Activated CD4-positive, alpha-beta T cell treated with anti-CD3 and anti-CD28 coated beads, Interleukin-2, amount 50 U/mL, for 24 hours (primary cell): ENCODE data around the gene SYNE3.
A peak's percentile ranks its signal among the peaks of the same experiment; 100 is the strongest.
"Not testable (repeated sequence)": the region's sequence is repeated elsewhere in the genome, so short reads cannot be mapped to it uniquely, and the experiment has no call there.

ENCODE experiments used
- DNase-seq, 2 donors: peaks; one replicate each; pipeline ENCODE4 v3.0.0-alpha.2; 2020; ENCODE audit warnings: low read depth in 1 of 2, low spot score in 1 of 2

Gene SYNE3

DNA sequence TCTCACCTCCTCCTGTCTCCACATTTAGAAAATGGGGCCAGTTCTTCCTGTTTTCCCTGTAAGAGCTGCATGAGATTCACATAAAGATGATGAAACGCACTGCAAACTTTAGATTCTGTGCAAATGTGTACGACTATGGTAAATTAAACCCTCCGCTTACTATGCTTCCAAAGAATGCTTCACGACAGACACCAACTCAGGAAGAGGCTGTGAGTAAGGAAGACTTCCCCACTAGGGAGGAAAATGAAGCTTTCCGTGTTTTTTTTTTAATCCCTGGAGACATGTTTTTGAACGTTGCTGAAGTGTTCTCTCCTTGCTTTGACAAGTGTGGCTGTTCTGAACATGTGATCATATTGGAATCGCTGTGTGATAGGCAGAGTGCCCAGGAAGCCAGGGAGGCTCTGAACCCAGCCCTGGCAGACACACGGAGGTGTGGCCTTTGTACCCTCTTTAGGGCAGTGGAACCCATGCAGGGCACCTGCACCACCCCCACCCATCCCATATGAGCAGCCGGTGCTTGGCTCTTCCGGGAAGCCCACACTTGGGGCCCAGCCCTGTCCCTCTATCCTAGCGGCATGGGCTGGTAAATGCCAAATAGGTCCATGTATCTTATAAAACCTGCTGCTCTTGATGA is 7.5 kb upstream of the SYNE3 start:
- DNase-seq = no peak

DNA sequence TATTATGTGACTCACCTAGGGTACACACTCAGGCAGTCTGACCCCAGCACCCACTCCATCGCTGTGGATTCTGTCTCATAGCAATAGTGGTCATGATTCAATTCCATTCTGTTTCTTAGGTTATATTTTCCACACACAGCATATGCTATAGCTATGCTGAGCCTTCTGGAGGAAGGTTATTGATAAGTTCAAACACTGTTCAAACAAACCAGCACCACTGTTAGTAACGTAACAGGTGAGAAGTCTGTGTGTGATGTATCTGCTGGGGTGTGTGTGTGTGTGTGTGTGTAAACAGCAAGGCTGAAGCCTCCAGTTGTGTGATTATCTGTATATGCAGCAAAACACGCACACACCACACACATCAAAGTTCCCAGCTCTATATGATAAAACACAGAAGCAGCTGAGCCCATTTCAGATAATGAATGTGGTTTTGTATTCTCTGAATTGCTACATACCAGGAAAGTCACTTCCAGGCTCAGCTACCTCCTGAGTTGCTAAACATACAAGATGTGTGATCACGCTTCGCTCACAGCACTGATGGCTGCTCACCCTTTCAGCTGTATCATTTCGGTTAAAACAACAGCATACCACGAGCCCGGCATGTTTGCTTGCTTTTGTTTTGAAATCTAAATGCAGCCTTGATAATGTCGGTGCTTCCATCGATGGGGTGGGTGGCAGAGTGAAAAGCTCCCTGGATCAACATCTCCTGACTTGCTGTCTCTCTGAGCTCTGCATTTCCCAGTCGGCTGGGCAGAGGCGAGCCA is 6.8 kb upstream of the SYNE3 start:
- DNase-seq = no peak

DNA sequence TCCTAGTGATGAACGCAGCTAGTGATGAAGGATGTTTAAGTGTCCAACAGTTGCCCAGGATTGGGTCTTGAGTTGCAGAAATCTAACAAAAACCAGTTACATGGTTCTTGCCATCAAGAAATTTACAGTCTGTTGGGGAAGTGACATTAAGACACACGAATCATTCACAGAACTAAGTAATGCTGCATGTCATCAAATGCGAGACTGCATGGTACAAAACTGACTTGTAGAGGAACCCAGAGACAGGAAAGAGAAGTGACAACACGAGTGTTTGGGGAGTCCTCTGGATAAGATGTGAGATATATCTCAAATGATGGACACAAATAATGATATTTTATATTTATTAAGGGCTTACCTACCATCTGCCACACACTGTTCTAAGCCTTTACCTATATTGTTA is 6.1 kb upstream of the SYNE3 start:
- no peak for DNase-seq

DNA sequence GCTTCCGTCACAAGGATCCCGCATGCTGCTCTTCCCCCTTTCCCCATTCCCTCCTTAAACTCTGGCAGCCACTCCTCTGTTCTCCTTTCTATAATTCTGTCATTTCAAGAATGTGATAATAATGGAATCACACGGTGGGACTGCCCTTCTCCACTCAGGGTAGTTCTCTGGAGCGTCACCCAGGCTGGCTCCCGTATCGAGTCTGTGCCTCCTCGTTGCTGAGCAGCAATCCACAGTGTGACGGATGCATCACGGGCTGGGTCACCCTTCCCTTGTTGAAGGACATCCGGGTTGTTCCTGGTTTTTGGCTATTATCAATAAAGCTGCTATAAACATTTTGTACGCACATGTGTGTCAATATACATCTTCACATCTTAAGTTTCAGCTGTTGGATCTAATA is 5.7 kb upstream of the SYNE3 start:
- DNase-seq = no peak

DNA sequence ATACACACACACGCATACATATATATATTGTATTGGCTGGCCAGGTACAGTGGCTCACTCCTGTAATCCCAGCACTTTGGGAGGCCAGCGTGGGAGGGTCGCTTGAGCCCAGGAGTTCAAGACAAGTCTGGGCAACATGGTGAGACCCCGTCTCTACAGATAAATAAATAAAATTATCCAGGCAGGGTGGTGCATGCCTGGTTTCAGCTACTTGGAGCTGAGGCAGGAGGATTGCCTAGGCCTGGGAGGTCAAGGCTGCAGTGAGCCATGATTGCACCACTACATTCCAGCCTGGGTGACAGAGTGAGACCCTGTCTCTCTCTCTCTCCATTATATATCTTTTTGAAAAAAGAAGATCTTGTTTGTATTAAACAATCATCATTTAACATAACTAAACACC is 4.6 kb upstream of the SYNE3 start:
- no peak for DNase-seq

DNA sequence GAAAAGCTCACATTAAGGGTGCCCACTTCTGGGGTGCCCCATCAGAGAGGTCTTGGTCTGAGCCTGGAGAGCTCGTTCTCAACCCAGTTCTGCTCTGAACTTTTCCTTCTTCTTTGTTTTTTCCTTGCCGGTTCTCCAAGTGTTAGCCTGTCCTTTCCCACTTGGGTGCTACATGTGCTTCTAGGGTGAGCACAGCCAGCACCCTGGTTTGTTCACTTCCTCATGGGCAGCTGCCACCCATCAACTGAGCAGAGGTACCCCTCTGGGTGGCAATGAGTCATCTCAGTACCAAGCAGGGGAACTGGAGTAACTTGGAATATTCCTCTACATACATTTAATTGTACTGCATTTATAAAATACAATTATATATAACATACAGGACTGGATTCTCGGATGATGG is 3.9 kb upstream of the SYNE3 start:
- no peak for DNase-seq

DNA sequence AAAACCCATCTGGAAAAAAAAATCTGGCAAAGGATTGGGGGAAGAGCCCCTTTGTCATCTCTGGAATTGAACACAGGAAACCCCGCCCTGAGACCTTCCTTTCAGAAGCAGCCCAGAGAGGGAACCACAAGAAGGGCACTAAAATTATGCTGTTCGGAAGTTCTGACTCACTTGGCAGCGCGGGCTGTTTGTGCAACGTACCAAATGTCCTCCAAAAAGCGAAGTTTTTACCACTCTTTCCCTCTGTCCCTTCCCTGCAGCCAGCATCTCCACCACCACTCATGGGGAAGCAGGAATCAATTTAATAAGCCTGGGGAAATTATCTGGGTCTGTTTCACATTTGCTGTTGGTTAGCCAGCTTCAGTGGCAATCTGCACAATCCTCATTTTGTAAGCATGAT is 3.2 kb upstream of the SYNE3 start:
- DNase-seq = peak in 1 of 2 donors; percentile 75

DNA sequence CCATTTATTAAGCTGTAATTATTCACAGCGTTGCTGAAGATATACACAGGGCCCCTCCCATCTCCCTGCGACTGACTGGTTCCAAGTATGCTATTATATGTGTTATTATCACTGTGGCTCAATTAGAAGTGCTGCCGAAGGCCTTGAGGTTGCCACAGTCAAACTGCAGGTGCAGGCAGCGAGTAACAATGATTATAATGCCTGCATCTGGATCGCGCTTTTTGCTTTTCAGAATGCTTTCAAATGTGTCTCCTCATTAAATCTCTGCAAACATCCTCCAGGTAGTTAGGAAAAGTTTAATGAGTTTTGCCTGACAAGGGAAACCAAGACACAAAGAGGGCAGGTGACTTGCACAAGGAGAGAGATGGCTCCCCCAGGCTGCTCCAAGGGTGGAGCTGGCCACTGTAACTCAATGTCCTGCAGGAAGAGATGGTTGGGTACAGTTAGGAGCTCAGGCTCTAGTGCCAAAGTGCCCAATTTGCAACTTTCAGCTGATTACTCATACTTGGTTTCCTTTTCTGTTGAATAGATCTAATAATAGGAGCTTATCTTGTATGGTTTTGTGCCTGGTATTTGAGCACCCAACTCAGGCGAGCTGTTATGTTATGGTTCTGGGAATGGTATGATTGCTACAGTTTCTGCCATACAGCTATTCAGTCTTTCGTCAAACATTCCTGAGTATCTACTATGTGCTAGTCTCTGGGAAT is 1.7 kb upstream of the SYNE3 start:
- no peak for DNase-seq

DNA sequence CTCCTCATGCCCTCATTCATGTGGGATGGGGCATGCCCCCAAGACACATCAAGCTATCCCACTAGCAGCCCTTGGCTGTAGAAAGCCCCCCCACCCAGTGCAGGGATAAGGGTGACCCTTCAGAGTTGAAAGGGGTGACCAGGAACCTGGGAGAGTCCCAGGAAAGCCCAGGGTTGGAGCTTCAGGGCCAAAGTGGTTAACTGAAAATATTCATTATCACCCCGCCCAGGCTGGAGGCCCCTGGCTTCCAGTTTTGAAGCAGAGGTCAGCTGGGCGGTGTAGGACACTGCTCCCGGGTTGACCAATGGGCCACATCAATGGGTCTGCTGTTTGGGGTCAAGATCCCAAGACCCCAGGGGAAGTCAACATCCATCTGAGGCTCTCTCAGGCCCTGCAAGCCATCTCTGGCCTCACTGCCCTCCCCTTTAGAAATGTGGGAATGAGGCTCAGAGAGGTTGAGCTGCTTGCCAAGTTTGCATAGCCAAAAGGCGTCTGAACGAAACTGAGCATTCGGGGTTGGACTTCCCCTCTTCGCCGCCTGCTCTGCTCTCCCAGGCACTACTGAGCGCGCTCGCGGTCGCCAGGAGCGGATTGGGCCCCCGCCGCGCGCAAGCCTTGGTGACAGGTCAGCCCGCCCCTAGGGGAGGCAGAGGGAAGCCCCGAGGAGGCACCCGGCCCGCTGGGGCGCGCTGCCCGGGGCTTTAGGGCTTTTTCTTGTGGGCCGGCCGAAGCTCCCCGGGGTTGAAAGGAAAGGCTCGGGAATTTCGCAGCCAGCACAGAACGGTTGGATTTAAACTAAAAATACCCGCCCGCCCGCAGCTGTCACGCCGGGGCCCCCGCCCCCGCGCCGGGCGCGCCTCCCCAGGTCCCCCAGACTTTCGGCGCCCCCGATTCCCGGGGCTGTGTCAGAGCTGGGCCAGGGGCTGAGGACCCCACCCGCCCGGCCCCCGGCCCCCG is 576 bp downstream of the SYNE3 start:
- DNase-seq = peak; percentile 59 to 77

DNA sequence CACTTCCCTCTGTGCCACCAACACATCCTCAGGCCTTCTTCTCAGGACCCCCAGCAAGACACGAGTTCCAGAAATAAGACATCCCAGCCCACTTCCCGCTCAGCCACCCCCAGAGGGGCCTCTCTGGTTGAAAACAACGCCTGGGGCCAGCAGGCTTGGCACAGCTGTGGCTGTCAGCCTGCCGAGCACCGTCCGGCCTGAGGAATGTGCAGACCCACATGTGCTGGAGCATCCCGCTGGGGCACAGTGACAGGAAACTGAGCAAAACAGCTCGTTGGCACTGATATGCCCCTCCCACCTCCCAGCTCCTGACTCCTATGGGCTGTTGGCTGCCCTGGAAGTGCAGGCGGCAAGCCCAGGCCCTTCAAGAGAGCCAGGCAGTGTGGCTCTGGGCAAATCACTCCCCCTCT is 1.4 kb downstream of the SYNE3 start:
- no peak for DNase-seq

DNA sequence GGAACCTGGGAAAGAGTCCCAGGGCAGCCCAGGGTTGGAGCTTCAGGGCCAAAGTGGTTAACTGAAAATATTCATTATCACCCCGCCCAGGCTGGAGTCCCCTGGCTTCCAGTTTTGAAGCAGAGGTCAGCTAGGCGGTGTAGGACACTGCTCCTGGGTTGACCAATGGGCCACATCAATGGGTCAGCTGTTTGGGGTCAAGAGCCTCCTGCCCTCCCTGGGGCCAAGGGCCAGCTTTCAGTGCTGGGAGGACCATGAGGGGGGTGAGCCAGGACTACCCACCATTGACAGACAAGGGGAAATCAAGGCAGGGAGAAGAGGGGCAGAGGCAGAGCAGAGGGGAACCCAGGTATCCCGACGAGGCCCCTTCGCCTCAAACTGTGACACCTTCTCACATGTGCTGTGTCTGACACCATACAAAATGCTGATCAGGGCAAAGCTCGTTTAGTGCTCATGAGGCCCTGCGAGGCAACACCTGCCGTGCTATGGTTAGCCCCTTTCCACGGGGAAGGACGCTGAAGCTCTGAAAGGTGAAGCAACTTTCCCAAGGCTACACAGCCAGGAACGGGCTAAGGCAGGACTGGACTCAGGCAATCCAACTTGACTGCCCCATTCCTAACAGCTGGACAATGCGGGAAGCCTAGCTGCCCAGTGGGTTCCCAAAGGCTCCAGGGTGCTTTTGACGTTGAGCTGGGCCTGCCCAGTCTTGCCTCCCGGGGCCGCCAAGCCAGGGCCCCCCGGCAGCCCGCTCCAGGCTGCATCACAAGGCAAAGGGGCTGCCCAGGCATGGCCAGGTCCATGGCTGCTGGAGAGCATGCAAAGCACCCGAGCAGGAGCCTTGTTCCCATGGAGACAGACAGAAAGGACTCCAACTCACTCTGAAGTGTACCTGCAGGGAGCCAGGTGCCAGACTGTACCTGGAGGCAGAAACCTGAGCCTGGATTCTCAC is 2.0 kb downstream of the SYNE3 start:
- no peak for DNase-seq

DNA sequence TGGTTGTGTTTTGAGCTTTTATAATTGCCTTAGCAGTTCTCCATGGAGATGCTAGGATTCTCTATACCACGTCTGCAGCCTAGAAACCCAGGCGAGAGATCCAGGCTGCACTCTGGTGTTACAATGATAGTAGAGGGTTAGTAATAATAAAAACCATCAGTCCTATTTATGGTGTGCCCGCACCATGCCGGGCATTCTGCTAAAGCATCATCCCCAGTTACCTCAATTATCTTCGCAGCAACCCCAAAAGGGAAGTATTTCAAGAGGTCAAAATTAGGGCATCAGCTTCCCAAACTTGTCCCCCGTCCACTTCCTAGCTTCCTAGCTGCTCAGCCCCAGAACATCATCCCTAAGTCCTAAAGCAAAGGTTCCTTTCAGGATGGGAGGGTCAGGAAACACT is 3.2 kb downstream of the SYNE3 start:
- no peak for DNase-seq

DNA sequence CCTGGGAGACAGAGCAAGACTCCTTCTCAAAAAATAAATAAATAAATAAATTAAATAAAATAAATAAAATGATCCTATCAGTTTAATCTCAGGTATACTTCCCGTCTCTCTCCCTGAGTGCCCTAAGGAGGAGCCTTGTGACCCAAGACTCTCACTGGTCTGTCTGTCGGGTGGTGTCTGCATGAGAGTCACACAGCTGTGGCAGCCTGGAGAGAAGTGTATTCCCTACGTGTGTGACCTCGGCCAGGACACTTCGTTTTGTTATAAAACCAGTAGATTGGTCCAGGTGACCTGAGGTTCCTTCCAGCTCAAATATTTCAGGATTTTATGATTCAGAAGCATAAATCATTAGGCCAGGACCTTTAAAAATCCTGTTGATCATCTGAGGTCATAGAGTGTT is 4.8 kb downstream of the SYNE3 start:
- no peak for DNase-seq

DNA sequence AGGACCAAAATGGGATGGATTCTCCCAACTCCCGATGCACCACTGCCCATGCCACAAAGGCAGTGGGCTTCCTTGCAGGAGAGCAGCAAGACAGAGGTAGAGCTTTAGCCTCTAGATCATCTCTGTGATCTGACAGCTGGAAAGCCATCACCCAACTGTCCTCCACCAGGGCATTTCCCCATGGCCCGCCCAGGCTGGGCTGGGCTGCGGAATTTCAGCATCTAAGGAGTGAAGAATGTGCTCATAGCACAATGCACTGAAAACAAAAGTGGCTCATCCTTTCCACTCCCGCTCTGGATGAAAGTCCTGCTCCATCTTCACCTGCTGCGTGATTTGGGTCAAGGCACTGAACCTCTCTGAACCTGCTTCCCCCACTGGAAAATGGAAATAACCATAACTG is 5.6 kb downstream of the SYNE3 start:
- no peak for DNase-seq

DNA sequence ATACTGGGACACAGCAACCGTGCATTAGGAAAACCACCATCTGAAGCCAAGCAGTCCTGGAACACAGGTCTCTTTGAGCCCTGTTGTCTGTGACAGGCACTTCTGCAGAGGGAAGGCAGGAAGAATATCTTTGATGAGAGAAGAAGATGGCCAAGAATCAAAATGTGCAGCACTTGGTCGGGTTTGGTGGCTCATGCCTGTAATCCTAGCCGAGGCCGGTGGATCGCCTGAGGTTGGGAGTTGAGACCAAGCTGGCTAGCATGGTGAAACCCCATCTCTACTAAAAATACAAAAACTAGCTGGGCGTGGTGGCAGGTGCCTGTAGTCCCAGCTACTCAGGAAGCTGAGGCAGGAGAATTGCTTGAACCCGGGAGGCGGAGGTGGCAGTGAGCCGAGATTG is 6.1 kb downstream of the SYNE3 start:
- DNase-seq = not testable (repeated sequence)

DNA sequence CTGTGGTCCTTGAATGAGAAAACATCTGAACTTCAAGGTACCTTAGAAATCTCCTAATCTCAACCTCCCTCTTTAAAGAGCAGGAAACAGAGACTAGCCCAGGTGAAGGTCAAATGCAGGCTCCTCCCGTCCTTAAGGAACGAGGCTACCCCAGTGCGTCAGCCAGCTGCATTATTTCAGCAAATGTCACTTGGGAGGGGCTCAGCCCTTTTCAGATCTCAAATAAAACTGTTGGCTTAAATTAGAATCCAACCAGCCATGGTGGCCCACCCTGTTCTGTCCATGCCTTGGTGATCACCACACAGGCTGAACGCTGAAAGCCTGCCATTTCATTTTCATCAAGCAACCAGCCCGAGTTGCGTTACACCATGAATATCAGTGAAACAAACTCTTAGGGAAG is 7.0 kb downstream of the SYNE3 start:
- DNase-seq = no peak

DNA sequence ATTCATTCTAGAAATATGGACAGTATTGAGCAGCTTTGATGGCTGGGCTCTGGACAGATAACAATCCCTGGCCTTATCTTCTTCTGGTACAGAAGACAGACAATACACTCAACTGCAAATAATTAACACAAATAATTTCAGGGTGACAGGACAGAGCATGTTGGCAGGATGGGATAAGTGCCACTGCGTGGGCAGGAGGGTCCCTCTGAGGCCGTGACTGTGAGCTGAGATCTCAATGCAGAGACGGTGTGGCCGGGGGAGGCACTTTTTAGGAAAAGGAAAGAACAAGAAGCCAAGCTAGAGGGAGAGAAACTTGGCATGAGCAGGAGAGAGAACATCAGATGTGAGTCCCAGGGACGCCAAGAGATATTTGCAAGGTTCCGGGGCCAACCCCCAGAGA is 8.1 kb downstream of the SYNE3 start:
- DNase-seq = no peak

DNA sequence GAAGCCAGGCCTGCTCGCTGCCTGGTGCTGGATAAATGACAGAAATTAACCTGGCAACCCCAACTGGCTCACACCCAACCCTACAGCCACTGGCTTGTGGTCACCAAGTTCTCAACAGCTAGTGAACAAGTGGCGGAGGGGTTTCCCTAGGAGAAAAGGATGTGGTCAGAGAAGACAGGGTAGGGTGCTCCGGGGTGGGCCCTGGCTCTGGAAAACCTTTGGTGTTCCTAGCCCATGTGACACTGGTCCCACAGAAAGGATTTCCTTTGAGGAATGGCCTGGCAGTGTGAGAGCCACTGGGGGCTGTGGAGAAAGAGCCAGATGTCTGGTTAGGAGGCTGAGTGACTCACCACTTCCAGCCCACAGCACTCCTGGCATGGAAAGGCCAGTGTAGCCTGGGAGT is 8.7 kb downstream of the SYNE3 start:
- no peak for DNase-seq

DNA sequence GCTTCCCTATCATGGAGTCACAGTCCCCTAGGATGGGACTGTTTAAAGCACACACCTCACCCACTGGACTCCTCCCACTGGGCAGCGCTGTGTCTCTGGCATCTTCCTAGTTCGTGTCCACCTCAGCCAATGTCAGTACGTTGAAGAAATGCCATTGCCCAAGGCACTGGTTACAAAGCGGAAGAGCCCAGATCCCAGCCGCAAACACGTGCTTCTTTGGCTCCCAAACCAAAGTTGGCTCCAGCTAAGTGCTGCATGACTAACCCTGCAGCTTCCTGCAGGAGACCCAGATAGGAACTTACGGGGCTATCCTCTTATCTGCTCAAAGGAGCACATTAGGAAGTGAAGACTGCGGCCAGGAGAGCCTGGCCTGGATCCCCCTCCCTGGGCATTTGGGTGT is 9.3 kb downstream of the SYNE3 start:
- DNase-seq = no peak

DNA sequence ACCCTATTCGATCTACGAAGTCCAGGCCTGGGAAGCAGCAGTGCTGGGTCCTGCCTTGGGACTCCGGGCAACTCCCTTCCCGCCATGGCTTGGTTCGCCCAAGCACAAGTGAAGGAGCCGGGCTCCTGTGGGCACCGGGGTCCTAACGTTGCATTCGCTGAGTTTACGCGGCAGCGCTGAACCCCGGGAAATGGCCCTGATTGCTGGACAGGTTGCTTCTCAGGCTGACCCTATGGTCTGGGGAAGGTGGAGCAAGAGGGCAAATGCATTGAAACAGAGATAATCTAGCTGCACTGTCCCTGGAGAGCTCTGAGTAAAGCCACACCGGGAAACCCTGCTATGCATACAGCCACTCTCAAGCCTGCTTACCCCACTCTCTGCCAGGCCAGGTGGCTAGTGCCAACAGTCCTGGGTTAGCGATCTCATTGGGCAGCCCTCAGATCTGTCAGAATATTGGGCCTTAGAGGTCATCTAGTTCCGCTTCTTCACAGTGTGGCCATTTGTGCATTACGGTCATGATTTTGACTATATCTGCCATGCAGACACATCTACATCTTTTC is 11.3 kb downstream of the SYNE3 start:
- no peak for DNase-seq
